Hematopoietic multipotent progenitor cell treated with erythropoietin and hydrocortisone succinate and interleukin-3 and kit ligand, for 17 days (in vitro differentiated cells): ENCODE results near the gene PIGX.

Experiments
- DNase-seq: peaks from one replicate; pipeline ENCODE4 v3.0.0-alpha.2; 2015; ENCODE audit warnings: low spot score

Gene PIGX

GRCh38 chr3:196757876-196758739 is 45.9 kb downstream of the PIGX start:
- DNase-seq = no peak

GRCh38 chr3:196763179-196763578 is 51.0 kb downstream of the PIGX start:
- DNase-seq = no peak

- no peak for DNase-seq
These were observed 53.3 kb downstream of the PIGX start for GRCh38 chr3:196765454-196765853.

- no peak for DNase-seq
These were observed 58.9 kb downstream of the PIGX start for GRCh38 chr3:196771067-196771466.

- no peak for DNase-seq
These were observed 59.9 kb downstream of the PIGX start for GRCh38 chr3:196772102-196772501.

GRCh38 chr3:196772897-196773296 is 60.7 kb downstream of the PIGX start:
- no peak for DNase-seq

- no peak for DNase-seq
These were observed 62.1 kb downstream of the PIGX start for GRCh38 chr3:196774191-196774820.

GRCh38 chr3:196774848-196775422 is 62.8 kb downstream of the PIGX start:
- DNase-seq = no peak

GRCh38 chr3:196775938-196776337 is 63.8 kb downstream of the PIGX start:
- DNase-seq = no peak

- DNase-seq = no peak
These were observed 65.7 kb downstream of the PIGX start for GRCh38 chr3:196777836-196778235.

- DNase-seq = no peak
These were observed 66.6 kb downstream of the PIGX start for GRCh38 chr3:196778755-196779154.

GRCh38 chr3:196782511-196782910 is 70.3 kb downstream of the PIGX start:
- DNase-seq = no peak
